ENCODE data around the gene SGMS1. TPM values are rescaled to one million over a fixed set of nuclear protein-coding genes. Genes with fewer than 3 reads are reported as not detected.
A peak's percentile ranks its signal among the peaks of the same experiment; 100 is the strongest.

The SGMS1 gene
- total and polyA plus RNA-seq, 4 donors = 15.8 to 142 (median 41.3) TPM

- H3K27me3 ChIP-seq (ENCODE audit: control insufficient read depth in 3 of 3, insufficient read depth in 3 of 3, low read length in 2 of 3) = no peaks in the 10 kb centered on the region
- H3K4me3 ChIP-seq = no peak overlapping the region
- H3K27ac ChIP-seq (ENCODE audit: low read depth in 1 of 2, low read length in 1 of 2) = peak overlapping the region in 1 of 2 donors; percentile 59
- ATAC-seq (ENCODE audit: insufficient read depth, low FRiP score) (no peak), DNase-seq (no peak)
- no peak overlapping the region for H3K9ac ChIP-seq (ENCODE audit: insufficient read depth in 1 of 2, low read length in 2 of 2)
- TF ChIP-seq CTCF (IDR thresholded peaks at IDR 0.05; ENCODE audit: control extremely low read depth, extremely low read depth) = no peak
- H3K36me3 ChIP-seq (ENCODE audit: control insufficient read depth in 4 of 4, insufficient read depth in 4 of 4, low read length in 4 of 4) = no peaks in the 10 kb centered on the region
- H3K4me1 ChIP-seq (ENCODE audit: control insufficient read depth in 5 of 5, insufficient read depth in 5 of 5, low read length in 5 of 5) = peaks cover 7 to 84% (median 60%) of the 10 kb centered on the region in 5 donors
- 77 to 82% methylated on average over 6 of the region's 6 CpGs for WGBS, 2 donors
- no peaks in the 10 kb centered on the region for H3K9me3 ChIP-seq (ENCODE audit: control insufficient read depth in 4 of 4, insufficient read depth in 3 of 4, low read length in 3 of 4)
Measured at GRCh38 chr10:50603151-50603850, 20.5 kb downstream of the SGMS1 start.

- H3K27me3 ChIP-seq (ENCODE audit: control insufficient read depth in 3 of 3, insufficient read depth in 3 of 3, low read length in 2 of 3) = no peaks in the 10 kb centered on the region
- no peak overlapping the region for H3K9ac ChIP-seq (ENCODE audit: insufficient read depth in 1 of 2, low read length in 2 of 2)
- H3K4me3 ChIP-seq = no peak overlapping the region
- H3K36me3 ChIP-seq (ENCODE audit: control insufficient read depth in 4 of 4, insufficient read depth in 4 of 4, low read length in 4 of 4) = no peaks in the 10 kb centered on the region
- ATAC-seq (ENCODE audit: insufficient read depth, low FRiP score) (no peak), DNase-seq (no peak)
- H3K9me3 ChIP-seq (ENCODE audit: control insufficient read depth in 4 of 4, insufficient read depth in 3 of 4, low read length in 3 of 4) = no peaks in the 10 kb centered on the region
- peaks cover 7 to 71% (median 53%) of the 10 kb centered on the region in 5 donors for H3K4me1 ChIP-seq (ENCODE audit: control insufficient read depth in 5 of 5, insufficient read depth in 5 of 5, low read length in 5 of 5)
- no peak for TF ChIP-seq CTCF (IDR thresholded peaks at IDR 0.05; ENCODE audit: control extremely low read depth, extremely low read depth)
- WGBS, 2 donors = 93 to 100% methylated on average over 1 of the region's 1 CpG
- no peak overlapping the region for H3K27ac ChIP-seq (ENCODE audit: low read depth in 1 of 2, low read length in 1 of 2)
Measured at GRCh38 chr10:50601974-50602373, 21.8 kb downstream of the SGMS1 start.

- 78 to 80% methylated on average over 2 of the region's 2 CpGs for WGBS, 2 donors
- Histone ChIP-seq H3K4me3 (no peak overlapping the region), H3K4me1 (ENCODE audit: control insufficient read depth in 5 of 5, insufficient read depth in 5 of 5, low read length in 5 of 5) (peaks cover 7 to 67% (median 51%) of the 10 kb centered on the region in 5 donors), H3K27ac (ENCODE audit: low read depth in 1 of 2, low read length in 1 of 2) (peak overlapping the region in 1 of 2 donors; percentile 33), H3K27me3 (ENCODE audit: control insufficient read depth in 3 of 3, insufficient read depth in 3 of 3, low read length in 2 of 3) (no peaks in the 10 kb centered on the region), H3K36me3 (ENCODE audit: control insufficient read depth in 4 of 4, insufficient read depth in 4 of 4, low read length in 4 of 4) (no peaks in the 10 kb centered on the region), H3K9me3 (ENCODE audit: control insufficient read depth in 4 of 4, insufficient read depth in 3 of 4, low read length in 3 of 4) (no peaks in the 10 kb centered on the region), H3K9ac (ENCODE audit: insufficient read depth in 1 of 2, low read length in 2 of 2) (no peak overlapping the region)
- DNase-seq = no peak
- no peak for ATAC-seq (ENCODE audit: insufficient read depth, low FRiP score)
- TF ChIP-seq CTCF (IDR thresholded peaks at IDR 0.05; ENCODE audit: control extremely low read depth, extremely low read depth) = no peak
Measured at GRCh38 chr10:50600831-50601477, 22.8 kb downstream of the SGMS1 start.

All from lung (tissue), 12 donors.